H1 (cell line): ENCODE data around the gene GCLC. TPM values are rescaled to one million over a fixed set of nuclear protein-coding genes. Genes with fewer than 3 reads are reported as not detected.

Source experiments
- CTCF ChIA-PET: fragments of 300-600 bp; sonication (Branson Sonifier 250); formaldehyde crosslinking; loops from one replicate; lab custom pipeline; 2021; ENCODE audit not compliant: partially characterized antibody; lab: Charles Lee
- POLR2A ChIA-PET: fragments of 300-600 bp; sonication (Branson Sonifier 250); formaldehyde crosslinking; loops from one replicate; lab custom pipeline; 2021; ENCODE audit warnings: inconsistent platforms; ENCODE audit not compliant: partially characterized antibody; lab: Charles Lee
- DNase-seq, 2 experiments: peaks; one replicate each; pipeline versions ENCODE4 v3.0.0 to v3.0.0-alpha.2; 2010 to 2022; ENCODE audit warnings: low spot score in 2 of 2, low read depth in 1 of 2, mixed read lengths in 1 of 2
- FAIRE-seq: peaks from 2 replicates; lab custom pipeline; 2011; peaks lifted over from hg19 to GRCh38; lab: Jason Lieb, UNC
- H2AFZ ChIP-seq: 2 replicates; pipeline ENCODE4 v1.8.1; 2012; ENCODE audit warnings: low read length, inconsistent platforms
- H2AK5ac ChIP-seq: 2 replicates; pipeline ENCODE4 v1.6.1; 2013; ENCODE audit warnings: low read depth, low read length
- H2BK120ac ChIP-seq: replicated peaks from 2 replicates; pipeline ENCODE3; 2013; ENCODE audit warnings: low read depth, low read length, inconsistent platforms
- H2BK12ac ChIP-seq: 2 replicates; pipeline ENCODE4 v1.6.1; 2013; ENCODE audit warnings: low read depth, low read length
- H2BK15ac ChIP-seq: 2 replicates; pipeline ENCODE4 v1.6.1; 2013; ENCODE audit warnings: low read length
- H2BK20ac ChIP-seq: 2 replicates; pipeline ENCODE4 v1.6.1; 2013; ENCODE audit warnings: low read length
- H2BK5ac ChIP-seq: 2 replicates; pipeline ENCODE4 v1.6.1; 2013; ENCODE audit warnings: low read depth, low read length
- H3K14ac ChIP-seq: 2 replicates; pipeline ENCODE4 v1.6.1; 2013; ENCODE audit warnings: inconsistent platforms; ENCODE audit not compliant: insufficient read length
- H3K18ac ChIP-seq: 2 replicates; pipeline ENCODE4 v1.6.1; 2013; ENCODE audit warnings: low read length; ENCODE audit errors: extremely low read depth
- H3K23ac ChIP-seq: 2 replicates; pipeline ENCODE4 v1.6.1; 2013; ENCODE audit warnings: inconsistent platforms; ENCODE audit not compliant: insufficient read length
- H3K23me2 ChIP-seq: 2 replicates; pipeline ENCODE4 v1.6.1; 2013; ENCODE audit warnings: low read depth, low read length
- H3K27ac ChIP-seq: 2 replicates; pipeline ENCODE4 v1.6.1; 2011; ENCODE audit warnings: low read depth, low read length, inconsistent platforms
- H3K27me3 ChIP-seq, 4 experiments: replicated peaks in 1 of 4; 1 replicate in 1 of 4; 2 replicates in 3 of 4; pipeline versions ENCODE4 v1.6.1 to v1.8.1; 2011 to 2013; ENCODE audit warnings: low read length in 3 of 4, mild to moderate bottlenecking in 3 of 4, inconsistent platforms in 2 of 4, mixed read lengths in 2 of 4, moderate library complexity in 1 of 4; ENCODE audit not compliant: control insufficient read depth in 3 of 4, insufficient read depth in 3 of 4; ENCODE audit errors: extremely low read depth in 1 of 4
- H3K36me3 ChIP-seq, 4 experiments: 2 replicates each; pipeline versions ENCODE4 v1.6.1 to v1.8.1; 2011 to 2013; ENCODE audit warnings: mild to moderate bottlenecking in 4 of 4, low read length in 3 of 4, moderate library complexity in 2 of 4, control low read depth in 1 of 4, inconsistent platforms in 1 of 4; ENCODE audit not compliant: insufficient read depth in 4 of 4, control insufficient read depth in 2 of 4
- H3K4ac ChIP-seq: replicated peaks from 2 replicates; pipeline ENCODE3; 2013; ENCODE audit warnings: low read length, low read depth, mixed read lengths, inconsistent platforms; ENCODE audit not compliant: insufficient read length
- H3K4me1 ChIP-seq, 4 experiments: replicated peaks in 1 of 4; 1 replicate in 1 of 4; 2 replicates in 3 of 4; pipeline versions ENCODE4 v1.6.1 to v1.8.1; 2011 to 2013; ENCODE audit warnings: low read length in 3 of 4, inconsistent platforms in 2 of 4, mixed read lengths in 1 of 4; ENCODE audit not compliant: insufficient read depth in 4 of 4, control insufficient read depth in 3 of 4
- H3K4me2 ChIP-seq, 2 experiments: 2 replicates each; pipeline versions ENCODE4 v1.6.1 to v1.8.1; 2011 to 2013; ENCODE audit warnings: low read depth in 2 of 2, low read length in 2 of 2, control low read depth in 1 of 2, inconsistent platforms in 1 of 2, mild to moderate bottlenecking in 1 of 2; ENCODE audit not compliant: insufficient read depth in 1 of 2
- H3K4me3 ChIP-seq, 4 experiments: fragments of 200-600, 300-600 bp in 1 of 4; sonication (generic), shearing (Covaris generic), sonication (Bioruptor Twin) in 1 of 4; 2 replicates each; pipeline versions ENCODE4 v1.5.1 to v1.8.1; 2011 to 2016; ENCODE audit warnings: low read length in 4 of 4, low read depth in 3 of 4, control low read depth in 2 of 4, inconsistent platforms in 2 of 4, mild to moderate bottlenecking in 2 of 4, mixed read lengths in 1 of 4, moderate library complexity in 1 of 4; ENCODE audit not compliant: insufficient read depth in 2 of 4; ENCODE audit errors: extremely low read depth in 1 of 4
- H3K56ac ChIP-seq: replicated peaks from 2 replicates; pipeline ENCODE3; 2013; ENCODE audit warnings: low read depth, mild to moderate bottlenecking, mixed read lengths, low read length, inconsistent platforms; ENCODE audit not compliant: insufficient read length
- H3K79me1 ChIP-seq: 2 replicates; pipeline ENCODE4 v1.6.1; 2013; ENCODE audit warnings: low read depth, low read length, control low read depth
- H3K79me2 ChIP-seq, 2 experiments: 2 replicates each; pipeline versions ENCODE4 v1.6.1 to v1.8.1; 2012 to 2013; ENCODE audit warnings: low read length in 2 of 2, mild to moderate bottlenecking in 2 of 2, inconsistent platforms in 1 of 2; ENCODE audit not compliant: insufficient read depth in 2 of 2, control insufficient read depth in 1 of 2
- H3K9ac ChIP-seq, 4 experiments: replicated peaks in 1 of 4; 1 replicate in 1 of 4; 2 replicates in 3 of 4; pipeline versions ENCODE4 v1.6.1 to v1.8.1; 2011 to 2013; ENCODE audit warnings: low read depth in 3 of 4, low read length in 3 of 4, control low read depth in 2 of 4, mild to moderate bottlenecking in 2 of 4, moderate library complexity in 2 of 4, inconsistent platforms in 1 of 4; ENCODE audit errors: extremely low read depth in 1 of 4
- H3K9me3 ChIP-seq, 2 experiments: 2 replicates each; pipeline versions ENCODE4 v1.6.1 to v1.8.1; 2012 to 2013; ENCODE audit warnings: mild to moderate bottlenecking in 2 of 2, moderate library complexity in 2 of 2, control low read depth in 1 of 2, inconsistent platforms in 1 of 2, low read depth in 1 of 2, low read length in 1 of 2, mixed read lengths in 1 of 2; ENCODE audit not compliant: insufficient read depth in 2 of 2
- H4K20me1 ChIP-seq, 2 experiments: replicated peaks in 1 of 2; 2 replicates each; pipeline versions ENCODE3 to v1.8.1; 2011 to 2013; ENCODE audit warnings: inconsistent platforms in 2 of 2, low read length in 2 of 2, mild to moderate bottlenecking in 1 of 2; ENCODE audit not compliant: insufficient read depth in 2 of 2, control insufficient read depth in 1 of 2
- H4K5ac ChIP-seq: 2 replicates; pipeline ENCODE4 v1.6.1; 2013; ENCODE audit warnings: low read length, low read depth, mixed read lengths, inconsistent platforms; ENCODE audit not compliant: insufficient read length
- H4K8ac ChIP-seq: 2 replicates; pipeline ENCODE4 v1.8.0; 2013; ENCODE audit warnings: mild to moderate bottlenecking, moderate library complexity, low read length, inconsistent platforms; ENCODE audit not compliant: insufficient read depth; ENCODE audit errors: extremely low read depth
- H4K91ac ChIP-seq: replicated peaks from 2 replicates; pipeline ENCODE3; 2013; ENCODE audit warnings: low read length, mixed read lengths, inconsistent platforms; ENCODE audit not compliant: insufficient read length
- SIX5 ChIP-seq: IDR thresholded peaks from 2 replicates; pipeline ENCODE4 v1.6.1; 2011; ENCODE audit warnings: mild to moderate bottlenecking, low read depth, low read length
- WGBS, 2 experiments: shearing (Covaris generic) in 1 of 2; methylation state at CpG; one replicate each; pipeline versions ENCODE4 v1.1.6 to v1.1.7; 2013 to 2015; ENCODE audit warnings: low lambda C conversion rate in 2 of 2, mixed read lengths in 2 of 2, inconsistent platforms in 1 of 2, low coverage in 1 of 2, missing lambda C conversion rate in 1 of 2; ENCODE audit not compliant: insufficient replicate concordance in 2 of 2, insufficient coverage in 1 of 2, insufficient read length in 1 of 2; ENCODE audit errors: extremely low coverage in 1 of 2, missing lambda C conversion rate in 1 of 2; 5-methylcytosine and 5-hydroxymethylcytosine counted together
- polyA plus RNA-seq, 7 experiments: library from polyadenylated mRNA; depleted of rRNA in 3 of 7; stranded (reverse) in 5 of 7; unstranded in 2 of 7; fragments of >200 nt in 5 of 7; fragments of 200-250 nt in 2 of 7; gene quantifications; 1 replicate in 5 of 7; 2 replicates in 1 of 7; 4 replicates in 1 of 7; pipeline versions ENCODE4 v1.2.1 to v1.2.3, GENCODE V29; 2011 to 2013; ENCODE audit warnings: missing spikeins in 2 of 7, mixed read lengths in 2 of 7
- total RNA-seq: library from RNA; stranded (reverse); fragmentation: NEBNext Ultra II Directional; extraction: Animal tissue kit (Norgen Biotek cat#: 25700); gene quantifications from 2 replicates; pipeline ENCODE4 v1.2.1, GENCODE V29; 2021

GCLC gene
- total and polyA plus RNA-seq, 2 of the 8 experiments (the other 6 are each of a cell fraction or from before 2014, with no cell fraction given): 15.8 to 54.0 TPM

DNA sequence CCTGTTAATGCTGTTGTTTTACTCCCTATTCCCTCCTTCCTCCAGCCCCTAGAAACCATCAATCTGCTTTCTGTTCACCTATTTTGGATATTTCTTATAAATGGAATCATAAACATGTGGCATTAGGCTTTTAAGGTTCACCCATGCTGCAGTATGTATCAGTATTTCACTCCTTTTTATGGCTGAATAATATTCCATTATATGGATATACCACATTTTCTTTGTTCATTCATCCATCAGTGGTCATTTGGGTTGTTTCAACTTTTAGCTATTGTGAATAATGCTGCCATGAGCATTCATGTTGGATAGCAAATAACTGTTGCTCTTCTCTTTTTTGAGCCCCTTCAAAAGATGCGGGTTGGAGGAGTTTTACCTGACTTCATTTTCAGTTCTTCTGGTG is 89.2 kb downstream of the GCLC start:
- Histone ChIP-seq H3K4ac (no peak overlapping the region), H4K8ac (no peak overlapping the region), H3K4me3 (no peak overlapping the region), H3K9me3 (peaks cover 0 to 6% of the 10 kb centered on the region in 2 experiments; a peak in 1 of 4 replicates), H3K79me1 (no peaks in the 10 kb centered on the region), H4K20me1 (no peaks in the 10 kb centered on the region), H3K79me2 (no peaks in the 10 kb centered on the region), H4K5ac (no peak overlapping the region), H3K23ac (no peak overlapping the region), H2BK120ac (no peak overlapping the region), H3K27ac (no peak overlapping the region), H3K14ac (no peak overlapping the region), H3K36me3 (no peaks in the 10 kb centered on the region), H3K56ac (no peak overlapping the region), H2AK5ac (no peak overlapping the region), H3K9ac (no peak overlapping the region), H3K27me3 (no peaks in the 10 kb centered on the region), H2AFZ (no peak overlapping the region), H3K18ac (no peak overlapping the region), H2BK15ac (no peak overlapping the region), H2BK20ac (no peak overlapping the region), H3K4me2 (no peak overlapping the region), H3K4me1 (no peaks in the 10 kb centered on the region), H2BK12ac (no peak overlapping the region), H3K23me2 (no peaks in the 10 kb centered on the region), H2BK5ac (no peak overlapping the region), H4K91ac (no peak overlapping the region)
- ChIA-PET CTCF (interaction anchor here (0.7 kb wide), 1 partner anchor 8 kb away, joined by 3 read pairs; no protein-coding TSS in a partner anchor), POLR2A (no interaction called here)
- DNase-seq: no peak
- WGBS, 2 experiments: 81% methylated on average over 1 of the region's 1 CpG; no CpG with 5 or more reads in 1 of the 2 experiments
- no peak for TF ChIP-seq SIX5
- FAIRE-seq: no peak
